Activated T-helper 2 cell treated with anti-CD3 and anti-CD28 coated beads, Interferon-gamma antibody, Interleukin-2, Interleukin-4, amounts not matched to agents 10 μg/mL and 5 μg/mL and 100 μg/mL, durations not matched to agents 14 hours and 24 hours and 36 hours (primary cell): ENCODE measurements around the gene GSPT2. TPM values are rescaled to one million over a fixed set of nuclear protein-coding genes. Genes with fewer than 3 reads are reported as not detected.

Experiments used
- DNase-seq: peaks from one replicate; pipeline ENCODE4 v3.0.0; 2021; ENCODE audit warnings: low spot score
- H3K27ac Mint-ChIP-seq: one replicate; pipeline ENCODE4 v1.8.0; 2021; ENCODE audit warnings: mixed read lengths
- H3K27me3 Mint-ChIP-seq: one replicate; pipeline ENCODE4 v1.8.0; 2021; ENCODE audit warnings: low read depth, mixed read lengths
- H3K36me3 Mint-ChIP-seq: one replicate; pipeline ENCODE4 v1.8.0; 2021; ENCODE audit warnings: low read depth, mixed read lengths
- H3K4me1 Mint-ChIP-seq: one replicate; pipeline ENCODE4 v1.8.0; 2021; ENCODE audit warnings: low read depth, mixed read lengths
- H3K4me3 Mint-ChIP-seq: one replicate; pipeline ENCODE4 v1.8.0; 2021; ENCODE audit warnings: low read depth, mild to moderate bottlenecking, moderate library complexity, mixed read lengths
- H3K9me3 Mint-ChIP-seq: one replicate; pipeline ENCODE4 v1.8.0; 2021; ENCODE audit warnings: mixed read lengths
- intact Hi-C: fragments of 100-400 bp; cut with micrococcal nuclease; formaldehyde crosslinking; loops from one replicate; pipeline ENCODE4 v1.15.1; 2023
- total RNA-seq: library from RNA; stranded (reverse); gene quantifications from 2 replicates; pipeline ENCODE4 v1.2.3, GENCODE V29; 2022

GSPT2 gene
- total RNA-seq, 1 donor from 2014 or later = 12.1 TPM

DNA sequence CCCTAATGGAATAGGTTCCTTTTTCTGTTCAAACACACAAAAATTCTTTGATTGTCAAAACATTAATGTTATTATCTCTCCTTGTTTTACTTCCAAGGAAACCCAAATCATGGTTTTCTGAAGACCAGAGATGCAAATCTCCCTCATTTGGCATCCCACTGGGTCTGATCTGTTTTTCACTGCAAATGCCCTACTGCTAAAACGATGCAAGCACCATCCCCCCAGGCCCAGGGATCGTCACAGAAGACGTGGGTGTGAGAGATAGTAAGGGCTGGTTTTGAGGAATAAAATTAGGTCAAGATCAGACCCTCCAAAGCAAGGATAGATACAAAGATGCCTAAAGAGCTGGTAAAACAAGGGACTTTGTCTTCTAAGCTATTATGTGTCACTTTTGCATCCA is 33.6 kb downstream of the GSPT2 start:
- intact Hi-C loops = no loop called here

DNA sequence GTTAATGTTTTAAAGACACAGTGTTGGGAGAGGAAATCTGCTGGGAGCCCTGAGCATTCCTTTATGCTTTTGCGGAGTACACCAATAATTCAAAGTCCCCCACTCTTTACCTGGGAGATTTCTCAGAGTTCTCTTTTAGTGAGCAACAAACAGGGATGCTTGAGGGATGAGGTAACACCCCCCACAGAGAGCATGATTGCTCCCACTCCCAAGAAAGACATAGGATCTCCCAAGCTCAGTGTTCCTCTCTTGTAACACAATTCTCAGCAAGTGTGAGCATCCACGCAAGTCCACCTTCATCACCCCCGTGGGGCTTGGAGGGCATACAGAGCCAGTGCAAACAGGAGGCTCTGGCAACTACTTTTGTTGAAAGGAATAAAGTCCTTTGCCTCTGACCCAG is 36.1 kb downstream of the GSPT2 start:
- Mint-ChIP-seq H3K27ac (no peak overlapping the region), H3K9me3 (no peaks in the 10 kb centered on the region), H3K36me3 (no peaks in the 10 kb centered on the region), H3K4me3 (no peak overlapping the region), H3K4me1 (no peaks in the 10 kb centered on the region), H3K27me3 (peaks cover 4% of the 10 kb centered on the region)
- intact Hi-C loops = no loop called here
- DNase-seq = no peak

More for the DNA sequence above, 33.6 kb downstream of the GSPT2 start:
- Mint-ChIP-seq H3K4me1 (no peaks in the 10 kb centered on the region), H3K9me3 (no peaks in the 10 kb centered on the region), H3K27me3 (peaks cover 4% of the 10 kb centered on the region), H3K4me3 (no peak overlapping the region), H3K27ac (no peak overlapping the region), H3K36me3 (no peaks in the 10 kb centered on the region)
- DNase-seq = no peak

DNA sequence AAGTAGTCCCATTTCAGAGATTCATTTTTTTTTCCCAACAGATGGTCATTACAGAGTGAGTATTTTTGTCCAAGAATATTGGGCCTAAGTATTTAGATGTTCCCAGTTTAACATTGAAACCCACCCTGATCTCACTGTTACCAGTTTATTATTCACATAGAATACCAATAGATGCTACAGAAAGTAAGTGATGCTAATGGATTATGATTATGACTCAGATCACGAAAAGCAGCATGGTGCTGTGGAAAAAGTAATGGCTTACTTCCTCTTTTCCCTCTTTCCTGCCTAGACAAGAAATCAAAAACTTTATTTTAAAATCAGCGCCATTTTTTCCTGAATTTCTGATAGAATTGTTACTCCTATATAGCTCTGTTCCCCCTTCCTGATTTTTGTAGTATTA is 51.9 kb downstream of the GSPT2 start:
- intact Hi-C loops = no loop called here

More for the DNA sequence above, 51.9 kb downstream of the GSPT2 start:
- no peak overlapping the region for H3K27ac Mint-ChIP-seq
- H3K27me3 Mint-ChIP-seq = peaks cover 7% of the 10 kb centered on the region
- no peaks in the 10 kb centered on the region for H3K9me3 Mint-ChIP-seq
- H3K4me3 Mint-ChIP-seq = no peak overlapping the region
- no peaks in the 10 kb centered on the region for H3K4me1 Mint-ChIP-seq
- H3K36me3 Mint-ChIP-seq = no peaks in the 10 kb centered on the region
- no peak for DNase-seq

Other genes with a start within 250 kb of the GSPT2 start
- 5.8 and 6.1 TPM in 2 replicates for gene NUDT11, start 246.8 kb upstream of the GSPT2 start, total RNA-seq
- 0.27 and 0.34 TPM in 2 replicates for gene CENPVL3, start 124.5 kb upstream of the GSPT2 start, total RNA-seq
- gene CENPVL2, start 60.6 kb upstream of the GSPT2 start, total RNA-seq = not detected in 2 replicates
- gene CENPVL1, start 32.9 kb upstream of the GSPT2 start, total RNA-seq = not detected in 2 replicates
- gene MAGED1, start 150.2 kb downstream of the GSPT2 start, total RNA-seq = 45.5 and 46.5 TPM in 2 replicates